ENCODE results near the gene TBC1D5.

The TBC1D5 gene

DNA sequence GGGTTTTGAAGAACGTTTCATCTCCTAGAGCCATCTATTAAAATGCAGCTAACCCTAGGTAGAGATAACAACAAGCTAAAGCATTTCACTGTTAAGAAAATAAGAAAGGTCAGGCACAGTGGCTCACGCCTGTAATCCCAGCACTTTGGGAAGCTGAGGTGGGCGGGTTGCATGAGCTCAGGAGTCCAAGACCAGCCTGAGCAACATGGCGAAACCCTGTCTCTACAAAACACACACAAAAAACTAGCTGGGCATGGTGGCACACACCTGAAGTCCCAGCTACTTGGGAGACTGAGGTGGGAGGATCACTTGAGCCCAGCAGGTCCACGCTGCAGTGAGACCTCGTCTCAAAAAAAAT, 5.4 kb upstream of the TBC1D5 start:
- H3K4me3 ChIP-seq (ENCODE audit: low read depth, low read length) = no peak overlapping the region
- no peak for TF ChIP-seq CTCF (IDR thresholded peaks at IDR 0.05; ENCODE audit: low read depth, low read length)
- no peak for DNase-seq (ENCODE audit: low read depth, low spot score)
- in situ Hi-C loops (cut with HindIII; ENCODE audit: low sequenced_read_pairs) = no loop called here

- no peak overlapping the region for H3K4me3 ChIP-seq (ENCODE audit: low read depth, low read length)
- TF ChIP-seq CTCF (IDR thresholded peaks at IDR 0.05; ENCODE audit: low read depth, low read length) = no peak
- in situ Hi-C loops (cut with HindIII; ENCODE audit: low sequenced_read_pairs) = no loop called here
- no peak for DNase-seq (ENCODE audit: low read depth, low spot score)
Measured at GRCh38 chr3:17747174-17747889, 4.9 kb upstream of the TBC1D5 start.

DNA sequence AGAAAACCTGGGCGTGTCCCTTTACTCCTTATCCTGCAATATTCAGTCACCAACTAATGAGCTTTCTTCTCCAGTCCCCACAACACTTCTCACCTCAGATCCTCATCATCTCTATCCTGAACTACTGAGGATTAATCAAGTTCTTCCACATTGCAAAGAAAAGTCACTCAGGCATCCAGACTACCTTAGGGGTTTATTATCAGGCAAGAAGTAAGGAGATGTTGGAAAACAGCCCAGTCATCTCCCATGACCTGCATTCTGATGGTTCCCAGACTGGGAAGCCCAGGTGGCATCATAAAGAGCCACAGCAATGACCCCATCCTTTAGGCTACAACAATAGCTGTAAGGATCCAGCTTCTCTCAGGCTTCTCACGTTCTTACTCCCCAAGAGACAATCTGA, 3.5 kb upstream of the TBC1D5 start:
- H3K4me3 ChIP-seq (ENCODE audit: low read depth, low read length) = no peak overlapping the region
- no peak for TF ChIP-seq CTCF (IDR thresholded peaks at IDR 0.05; ENCODE audit: low read depth, low read length)
- DNase-seq (ENCODE audit: low read depth, low spot score) = no peak
- in situ Hi-C loops (cut with HindIII; ENCODE audit: low sequenced_read_pairs) = no loop called here

DNA sequence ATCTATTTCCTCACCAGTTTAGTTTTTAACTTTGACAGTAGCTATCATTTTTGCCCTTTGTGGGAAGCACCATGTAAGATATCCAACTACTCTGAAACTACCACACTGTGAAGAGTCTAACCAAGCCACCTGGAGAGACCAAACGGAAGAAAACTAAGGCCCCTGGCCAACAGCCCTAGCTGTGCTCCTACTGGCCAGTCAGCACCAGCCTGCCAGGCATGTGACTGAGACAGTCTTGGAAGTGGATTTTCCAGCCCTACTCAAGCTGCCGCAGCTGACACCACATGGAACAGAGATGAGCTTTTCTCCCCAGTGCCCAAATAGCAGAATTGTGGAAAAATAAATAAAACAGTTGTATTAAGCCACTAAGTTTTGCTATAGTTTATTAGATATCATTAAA, 2.9 kb upstream of the TBC1D5 start:
- H3K4me3 ChIP-seq (ENCODE audit: low read depth, low read length) = no peak overlapping the region
- in situ Hi-C loops (cut with HindIII; ENCODE audit: low sequenced_read_pairs) = no loop called here
- DNase-seq (ENCODE audit: low read depth, low spot score) = no peak
- TF ChIP-seq CTCF (IDR thresholded peaks at IDR 0.05; ENCODE audit: low read depth, low read length) = no peak

GRCh38 chr3:17744693-17745092, 2.3 kb upstream of the TBC1D5 start:
- no peak overlapping the region for H3K4me3 ChIP-seq (ENCODE audit: low read depth, low read length)
- no peak for DNase-seq (ENCODE audit: low read depth, low spot score)
- in situ Hi-C loops (cut with HindIII; ENCODE audit: low sequenced_read_pairs) = no loop called here
- TF ChIP-seq CTCF (IDR thresholded peaks at IDR 0.05; ENCODE audit: low read depth, low read length) = no peak

DNA sequence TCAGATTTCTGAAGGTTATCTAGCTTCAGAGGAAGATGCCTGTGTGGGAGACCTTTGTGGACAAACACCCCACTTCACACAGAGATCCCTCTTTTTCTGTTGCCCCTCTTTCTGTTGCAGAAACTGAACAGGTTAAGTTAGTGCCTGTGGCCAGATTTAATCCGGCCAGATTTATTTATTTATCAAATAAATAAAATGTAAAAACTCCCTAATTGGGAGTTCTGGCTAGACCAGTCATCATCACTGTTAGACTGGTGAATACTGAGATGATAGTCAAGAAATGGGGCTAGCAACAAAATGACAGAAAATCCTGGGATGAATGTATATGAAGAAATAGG, 1.2 kb upstream of the TBC1D5 start:
- DNase-seq (ENCODE audit: low read depth, low spot score) = no peak
- no peak overlapping the region for H3K4me3 ChIP-seq (ENCODE audit: low read depth, low read length)
- in situ Hi-C loops (cut with HindIII; ENCODE audit: low sequenced_read_pairs) = no loop called here
- no peak for TF ChIP-seq CTCF (IDR thresholded peaks at IDR 0.05; ENCODE audit: low read depth, low read length)
